ENCODE measurements around the gene RCAN2. TPM values are rescaled to one million over a fixed set of nuclear protein-coding genes. Genes with fewer than 3 reads are reported as not detected.

Gene RCAN2
- polyA plus RNA-seq, 1 donor from 2014 or later = 37.4 TPM

DNA sequence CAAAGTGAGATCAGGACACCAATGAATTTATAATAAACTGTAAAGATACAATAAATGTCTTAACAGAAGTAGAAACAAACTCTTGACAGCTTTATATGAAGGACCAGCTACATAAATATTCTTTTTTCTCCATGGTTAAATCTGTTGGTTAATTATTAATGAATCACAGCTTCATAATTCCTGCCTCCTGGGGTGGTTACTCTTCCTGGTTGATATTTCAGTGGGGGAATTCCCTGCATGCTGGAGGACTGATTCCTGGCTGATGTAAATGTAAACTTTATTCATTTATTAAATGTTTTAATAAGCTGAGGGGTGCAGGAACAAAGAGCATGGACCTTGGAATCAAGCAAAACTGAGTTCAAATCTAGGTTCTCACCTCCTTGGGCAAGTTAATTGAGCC, 16.2 kb upstream of the RCAN2 start:
- no peaks in the 10 kb centered on the region for H3K27me3 ChIP-seq (ENCODE audit: insufficient read depth, low read depth, low read length)
- no peaks in the 10 kb centered on the region for H3K9me3 ChIP-seq (ENCODE audit: low read length)
- H3K4me3 ChIP-seq (ENCODE audit: low read length) = no peak overlapping the region

DNA sequence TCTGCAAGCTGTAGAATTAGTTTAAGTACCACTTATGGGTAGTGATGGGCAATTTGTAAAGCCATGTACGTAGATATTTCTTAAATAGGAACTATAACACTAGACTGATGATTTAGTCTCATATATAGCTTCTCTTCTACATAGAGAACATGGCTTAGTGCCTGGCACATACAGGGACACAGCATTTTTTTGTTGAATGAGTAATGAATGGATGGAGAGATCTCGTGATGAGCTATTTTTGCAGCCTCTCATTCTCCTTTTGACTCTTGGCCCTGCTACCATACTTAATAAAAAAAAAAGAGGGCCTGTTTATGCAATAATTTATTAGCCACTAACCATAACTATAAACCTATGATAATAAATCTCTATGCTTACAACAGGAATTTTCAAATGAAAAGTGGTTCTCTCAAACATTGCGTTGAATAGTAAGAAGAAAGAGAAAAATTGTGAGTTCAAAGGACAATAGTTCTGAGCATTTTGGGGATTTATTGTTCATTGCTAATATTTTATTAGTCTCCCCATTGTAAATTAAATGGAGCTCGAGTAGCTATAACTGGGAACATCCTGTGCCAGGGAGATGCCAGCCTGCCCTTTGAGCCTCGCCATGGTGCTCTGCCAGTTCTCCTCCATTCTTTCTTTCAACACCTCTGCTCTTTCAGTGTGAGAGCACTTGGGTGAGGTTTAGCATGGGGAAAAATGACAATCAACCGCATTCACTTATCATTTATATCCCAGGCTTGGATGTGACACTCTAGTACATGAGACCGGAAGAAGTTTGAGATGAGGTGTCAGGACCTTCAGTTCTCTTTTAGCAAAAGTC, 14.7 kb upstream of the RCAN2 start:
- no peak overlapping the region for H2AFZ ChIP-seq (ENCODE audit: low read depth, low read length)
- TF ChIP-seq TAF1 (IDR thresholded peaks at IDR 0.05; ENCODE audit: low read depth) = no peak
- no peak for TF ChIP-seq EP300 (conservative IDR thresholded peaks at IDR 0.05; ENCODE audit: poor library complexity, severe bottlenecking)
- TF ChIP-seq MXI1 (conservative IDR thresholded peaks at IDR 0.05; ENCODE audit: poor library complexity, severe bottlenecking) = no peak
- TF ChIP-seq, protein P1, sequence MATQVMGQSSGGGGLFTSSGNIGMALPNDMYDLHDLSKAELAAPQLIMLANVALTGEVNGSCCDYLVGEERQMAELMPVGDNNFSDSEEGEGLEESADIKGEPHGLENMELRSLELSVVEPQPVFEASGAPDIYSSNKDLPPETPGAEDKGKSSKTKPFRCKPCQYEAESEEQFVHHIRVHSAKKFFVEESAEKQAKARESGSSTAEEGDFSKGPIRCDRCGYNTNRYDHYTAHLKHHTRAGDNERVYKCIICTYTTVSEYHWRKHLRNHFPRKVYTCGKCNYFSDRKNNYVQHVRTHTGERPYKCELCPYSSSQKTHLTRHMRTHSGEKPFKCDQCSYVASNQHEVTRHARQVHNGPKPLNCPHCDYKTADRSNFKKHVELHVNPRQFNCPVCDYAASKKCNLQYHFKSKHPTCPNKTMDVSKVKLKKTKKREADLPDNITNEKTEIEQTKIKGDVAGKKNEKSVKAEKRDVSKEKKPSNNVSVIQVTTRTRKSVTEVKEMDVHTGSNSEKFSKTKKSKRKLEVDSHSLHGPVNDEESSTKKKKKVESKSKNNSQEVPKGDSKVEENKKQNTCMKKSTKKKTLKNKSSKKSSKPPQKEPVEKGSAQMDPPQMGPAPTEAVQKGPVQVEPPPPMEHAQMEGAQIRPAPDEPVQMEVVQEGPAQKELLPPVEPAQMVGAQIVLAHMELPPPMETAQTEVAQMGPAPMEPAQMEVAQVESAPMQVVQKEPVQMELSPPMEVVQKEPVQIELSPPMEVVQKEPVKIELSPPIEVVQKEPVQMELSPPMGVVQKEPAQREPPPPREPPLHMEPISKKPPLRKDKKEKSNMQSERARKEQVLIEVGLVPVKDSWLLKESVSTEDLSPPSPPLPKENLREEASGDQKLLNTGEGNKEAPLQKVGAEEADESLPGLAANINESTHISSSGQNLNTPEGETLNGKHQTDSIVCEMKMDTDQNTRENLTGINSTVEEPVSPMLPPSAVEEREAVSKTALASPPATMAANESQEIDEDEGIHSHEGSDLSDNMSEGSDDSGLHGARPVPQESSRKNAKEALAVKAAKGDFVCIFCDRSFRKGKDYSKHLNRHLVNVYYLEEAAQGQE (IDR thresholded peaks at IDR 0.05; ENCODE audit: borderline replicate concordance) = no peak
- TF ChIP-seq EZH2 (IDR thresholded peaks at IDR 0.05; ENCODE audit: borderline replicate concordance, insufficient read depth, low read length, poor library complexity, severe bottlenecking) = no peak
- TF ChIP-seq, protein P2, sequence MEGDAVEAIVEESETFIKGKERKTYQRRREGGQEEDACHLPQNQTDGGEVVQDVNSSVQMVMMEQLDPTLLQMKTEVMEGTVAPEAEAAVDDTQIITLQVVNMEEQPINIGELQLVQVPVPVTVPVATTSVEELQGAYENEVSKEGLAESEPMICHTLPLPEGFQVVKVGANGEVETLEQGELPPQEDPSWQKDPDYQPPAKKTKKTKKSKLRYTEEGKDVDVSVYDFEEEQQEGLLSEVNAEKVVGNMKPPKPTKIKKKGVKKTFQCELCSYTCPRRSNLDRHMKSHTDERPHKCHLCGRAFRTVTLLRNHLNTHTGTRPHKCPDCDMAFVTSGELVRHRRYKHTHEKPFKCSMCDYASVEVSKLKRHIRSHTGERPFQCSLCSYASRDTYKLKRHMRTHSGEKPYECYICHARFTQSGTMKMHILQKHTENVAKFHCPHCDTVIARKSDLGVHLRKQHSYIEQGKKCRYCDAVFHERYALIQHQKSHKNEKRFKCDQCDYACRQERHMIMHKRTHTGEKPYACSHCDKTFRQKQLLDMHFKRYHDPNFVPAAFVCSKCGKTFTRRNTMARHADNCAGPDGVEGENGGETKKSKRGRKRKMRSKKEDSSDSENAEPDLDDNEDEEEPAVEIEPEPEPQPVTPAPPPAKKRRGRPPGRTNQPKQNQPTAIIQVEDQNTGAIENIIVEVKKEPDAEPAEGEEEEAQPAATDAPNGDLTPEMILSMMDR (IDR thresholded peaks at IDR 0.05; ENCODE audit: poor library complexity, severe bottlenecking) = no peak
- no peak for TF ChIP-seq POLR2AphosphoS5 (IDR thresholded peaks at IDR 0.05)
- no peak for TF ChIP-seq SMC3 (conservative IDR thresholded peaks at IDR 0.05; ENCODE audit: poor library complexity)
- no peak for TF ChIP-seq RAD21 (conservative IDR thresholded peaks at IDR 0.05)
- no peak overlapping the region for H3K27ac ChIP-seq (ENCODE audit: low read length)
- no peaks in the 10 kb centered on the region for H3K36me3 ChIP-seq (ENCODE audit: insufficient read depth, low read length)
- no peaks in the 10 kb centered on the region for H3K9me2 ChIP-seq (ENCODE audit: insufficient read depth, low read length)
- H3K27me3 ChIP-seq (ENCODE audit: insufficient read depth, low read depth, low read length) = no peaks in the 10 kb centered on the region
- H4K20me1 ChIP-seq (ENCODE audit: insufficient read depth) = no peaks in the 10 kb centered on the region
- H3K4me3 ChIP-seq (ENCODE audit: low read length) = no peak overlapping the region
- H3K79me2 ChIP-seq (replicated peaks; ENCODE audit: insufficient read depth, low read length) = no peaks in the 10 kb centered on the region
- no peak overlapping the region for H3K4me2 ChIP-seq (ENCODE audit: low read length)
- no peaks in the 10 kb centered on the region for H3F3A ChIP-seq (ENCODE audit: insufficient read depth, low read length, poor library complexity, severe bottlenecking)
- no peak overlapping the region for H3K9ac ChIP-seq (ENCODE audit: low read length)
- H3K9me3 ChIP-seq (ENCODE audit: low read length) = no peaks in the 10 kb centered on the region

More for the DNA sequence above, 16.2 kb upstream of the RCAN2 start:
- no peaks in the 10 kb centered on the region for H4K20me1 ChIP-seq (ENCODE audit: insufficient read depth)
- TF ChIP-seq MXI1 (conservative IDR thresholded peaks at IDR 0.05; ENCODE audit: poor library complexity, severe bottlenecking) (no peak), RAD21 (conservative IDR thresholded peaks at IDR 0.05) (no peak), EP300 (conservative IDR thresholded peaks at IDR 0.05; ENCODE audit: poor library complexity, severe bottlenecking) (no peak), EZH2 (IDR thresholded peaks at IDR 0.05; ENCODE audit: borderline replicate concordance, insufficient read depth, low read length, poor library complexity, severe bottlenecking) (no peak), TAF1 (IDR thresholded peaks at IDR 0.05; ENCODE audit: low read depth) (no peak), SMC3 (conservative IDR thresholded peaks at IDR 0.05; ENCODE audit: poor library complexity) (no peak), POLR2AphosphoS5 (IDR thresholded peaks at IDR 0.05) (no peak)
- TF ChIP-seq, protein P1 (IDR thresholded peaks at IDR 0.05; ENCODE audit: borderline replicate concordance) = no peak
- TF ChIP-seq, protein P2 (IDR thresholded peaks at IDR 0.05; ENCODE audit: poor library complexity, severe bottlenecking) = no peak
- no peak overlapping the region for H3K9ac ChIP-seq (ENCODE audit: low read length)
- H2AFZ ChIP-seq (ENCODE audit: low read depth, low read length) = no peak overlapping the region
- H3K27ac ChIP-seq (ENCODE audit: low read length) = no peak overlapping the region
- H3F3A ChIP-seq (ENCODE audit: insufficient read depth, low read length, poor library complexity, severe bottlenecking) = no peaks in the 10 kb centered on the region
- H3K79me2 ChIP-seq (replicated peaks; ENCODE audit: insufficient read depth, low read length) = no peaks in the 10 kb centered on the region
- H3K9me2 ChIP-seq (ENCODE audit: insufficient read depth, low read length) = no peaks in the 10 kb centered on the region
- H3K4me2 ChIP-seq (ENCODE audit: low read length) = no peak overlapping the region
- H3K36me3 ChIP-seq (ENCODE audit: insufficient read depth, low read length) = no peaks in the 10 kb centered on the region
